ENCODE data around the gene LYL1.
A peak's percentile ranks its signal among the peaks of the same experiment; 100 is the strongest.

Gene LYL1

GRCh38 chr19:13101590-13102415 is 855 bp downstream of the LYL1 start:
- H3K9me3 Mint-ChIP-seq = peaks cover 0 to 6% of the 10 kb centered on the region in 2 donors
- peak overlapping the region; percentile 48 to 82 for H3K4me3 Mint-ChIP-seq
- DNase-seq = no peak
- peaks cover 27% of the 10 kb centered on the region for H3K27me3 Mint-ChIP-seq
- H3K27ac Mint-ChIP-seq = no peak overlapping the region
- peaks cover 70% of the 10 kb centered on the region for H3K4me1 Mint-ChIP-seq
- no peak for ATAC-seq

- Mint-ChIP-seq H3K27ac (no peak overlapping the region), H3K27me3 (peaks cover 34% of the 10 kb centered on the region), H3K9me3 (peaks cover 0 to 6% of the 10 kb centered on the region in 2 donors), H3K4me1 (peaks cover 77% of the 10 kb centered on the region), H3K4me3 (no peak overlapping the region)
- DNase-seq (no peak), ATAC-seq (no peak)
Measured at GRCh38 chr19:13100841-13101589, 1.6 kb downstream of the LYL1 start.

GRCh38 chr19:13100031-13100588 is 2.5 kb downstream of the LYL1 start:
- H3K4me1 Mint-ChIP-seq = peaks cover 84% of the 10 kb centered on the region
- H3K9me3 Mint-ChIP-seq = peaks cover 0 to 6% of the 10 kb centered on the region in 2 donors
- peak; percentile 88 for ATAC-seq
- H3K27me3 Mint-ChIP-seq = peaks cover 44% of the 10 kb centered on the region
- H3K4me3 Mint-ChIP-seq = peak overlapping the region; percentile 78 to 79
- DNase-seq = peak; percentile 82 to 90
- H3K27ac Mint-ChIP-seq = peak overlapping the region; percentile 43 to 87

- DNase-seq = peak; percentile 68 to 81
- peaks cover 87% of the 10 kb centered on the region for H3K4me1 Mint-ChIP-seq
- peak overlapping the region; percentile 79 to 83 for H3K4me3 Mint-ChIP-seq
- peaks cover 0 to 6% of the 10 kb centered on the region in 2 donors for H3K9me3 Mint-ChIP-seq
- H3K27me3 Mint-ChIP-seq = peaks cover 51% of the 10 kb centered on the region
- H3K27ac Mint-ChIP-seq = peak overlapping the region; percentile 43 to 87
- ATAC-seq = peak; percentile 65
Measured at GRCh38 chr19:13099073-13099999, 3.3 kb downstream of the LYL1 start.

GRCh38 chr19:13098277-13099072 is 4.2 kb downstream of the LYL1 start:
- ATAC-seq (no peak), DNase-seq (no peak)
- Mint-ChIP-seq H3K4me3 (peak overlapping the region; percentile 79 to 83), H3K27me3 (peaks cover 57% of the 10 kb centered on the region), H3K27ac (peak overlapping the region in 1 of 2 donors; percentile 40), H3K4me1 (peaks cover 88% of the 10 kb centered on the region), H3K9me3 (peaks cover 0 to 6% of the 10 kb centered on the region in 2 donors)

- H3K9me3 Mint-ChIP-seq = peaks cover 0 to 6% of the 10 kb centered on the region in 2 donors
- ATAC-seq = no peak
- peaks cover 57% of the 10 kb centered on the region for H3K27me3 Mint-ChIP-seq
- H3K4me1 Mint-ChIP-seq = peaks cover 82% of the 10 kb centered on the region
- peak overlapping the region; percentile 64 to 83 for H3K4me3 Mint-ChIP-seq
- DNase-seq = peak in 1 of 2 donors; percentile 34
- H3K27ac Mint-ChIP-seq = no peak overlapping the region
Measured at GRCh38 chr19:13097463-13098258, 5.0 kb downstream of the LYL1 start.

GRCh38 chr19:13097033-13097462 is 5.6 kb downstream of the LYL1 start:
- peaks cover 77% of the 10 kb centered on the region for H3K4me1 Mint-ChIP-seq
- H3K9me3 Mint-ChIP-seq = peaks cover 0 to 6% of the 10 kb centered on the region in 2 donors
- ATAC-seq = no peak
- peaks cover 57% of the 10 kb centered on the region for H3K27me3 Mint-ChIP-seq
- DNase-seq = no peak
- peak overlapping the region; percentile 58 to 59 for H3K4me3 Mint-ChIP-seq
- peak overlapping the region in 1 of 2 donors; percentile 54 for H3K27ac Mint-ChIP-seq

GRCh38 chr19:13095934-13096927 is 6.4 kb downstream of the LYL1 start:
- ATAC-seq = no peak
- peak overlapping the region; percentile 38 to 54 for H3K4me3 Mint-ChIP-seq
- H3K9me3 Mint-ChIP-seq = peaks cover 0 to 6% of the 10 kb centered on the region in 2 donors
- H3K27ac Mint-ChIP-seq = peak overlapping the region in 1 of 2 donors; percentile 49
- DNase-seq = no peak
- peaks cover 69% of the 10 kb centered on the region for H3K4me1 Mint-ChIP-seq
- peaks cover 57% of the 10 kb centered on the region for H3K27me3 Mint-ChIP-seq

- peaks cover 60% of the 10 kb centered on the region for H3K4me1 Mint-ChIP-seq
- H3K27me3 Mint-ChIP-seq = peaks cover 57% of the 10 kb centered on the region
- DNase-seq (no peak), ATAC-seq (no peak)
- H3K27ac Mint-ChIP-seq = no peak overlapping the region
- peaks cover 0 to 6% of the 10 kb centered on the region in 2 donors for H3K9me3 Mint-ChIP-seq
- peak overlapping the region in 1 of 2 donors; percentile 54 for H3K4me3 Mint-ChIP-seq
Measured at GRCh38 chr19:13095393-13095784, 7.3 kb downstream of the LYL1 start.

GRCh38 chr19:13094771-13095392 is 7.8 kb downstream of the LYL1 start:
- peak overlapping the region in 1 of 2 donors; percentile 52 for H3K4me3 Mint-ChIP-seq
- H3K9me3 Mint-ChIP-seq = peaks cover 0 to 1% of the 10 kb centered on the region in 2 donors
- no peak for DNase-seq
- H3K4me1 Mint-ChIP-seq = peaks cover 55% of the 10 kb centered on the region
- H3K27ac Mint-ChIP-seq = no peak overlapping the region
- H3K27me3 Mint-ChIP-seq = peaks cover 57% of the 10 kb centered on the region
- no peak for ATAC-seq

GRCh38 chr19:13094106-13094504 is 8.6 kb downstream of the LYL1 start:
- no peaks in the 10 kb centered on the region for H3K9me3 Mint-ChIP-seq
- H3K4me1 Mint-ChIP-seq = peaks cover 47% of the 10 kb centered on the region
- no peak for ATAC-seq
- no peak for DNase-seq
- H3K27me3 Mint-ChIP-seq = peaks cover 53% of the 10 kb centered on the region
- no peak overlapping the region for H3K27ac Mint-ChIP-seq
- H3K4me3 Mint-ChIP-seq = no peak overlapping the region

GRCh38 chr19:13093407-13094105 is 9.1 kb downstream of the LYL1 start:
- DNase-seq (peak; percentile 77 to 84), ATAC-seq (peak; percentile 85)
- Mint-ChIP-seq H3K27ac (peak overlapping the region in 1 of 2 donors; percentile 6), H3K4me1 (peaks cover 42% of the 10 kb centered on the region), H3K9me3 (no peaks in the 10 kb centered on the region), H3K4me3 (no peak overlapping the region), H3K27me3 (peaks cover 48% of the 10 kb centered on the region)
